GM18507 (cell line): ENCODE data around the gene MTSS2.
A peak's percentile ranks its signal among the peaks of the same experiment; 100 is the strongest.
"Not testable (repeated sequence)": the region's sequence is repeated elsewhere in the genome, so short reads cannot be mapped to it uniquely, and the experiment has no call there.

Experiments used
- DNase-seq: peaks from one replicate; pipeline ENCODE4 v3.0.0; 2011; ENCODE audit warnings: low read depth; ENCODE audit not compliant: insufficient read length; ENCODE audit errors: extremely low spot score
- FAIRE-seq: peaks from 2 replicates; lab custom pipeline; 2011; peaks lifted over from hg19 to GRCh38; lab: Jason Lieb, UNC

MTSS2 gene

DNA sequence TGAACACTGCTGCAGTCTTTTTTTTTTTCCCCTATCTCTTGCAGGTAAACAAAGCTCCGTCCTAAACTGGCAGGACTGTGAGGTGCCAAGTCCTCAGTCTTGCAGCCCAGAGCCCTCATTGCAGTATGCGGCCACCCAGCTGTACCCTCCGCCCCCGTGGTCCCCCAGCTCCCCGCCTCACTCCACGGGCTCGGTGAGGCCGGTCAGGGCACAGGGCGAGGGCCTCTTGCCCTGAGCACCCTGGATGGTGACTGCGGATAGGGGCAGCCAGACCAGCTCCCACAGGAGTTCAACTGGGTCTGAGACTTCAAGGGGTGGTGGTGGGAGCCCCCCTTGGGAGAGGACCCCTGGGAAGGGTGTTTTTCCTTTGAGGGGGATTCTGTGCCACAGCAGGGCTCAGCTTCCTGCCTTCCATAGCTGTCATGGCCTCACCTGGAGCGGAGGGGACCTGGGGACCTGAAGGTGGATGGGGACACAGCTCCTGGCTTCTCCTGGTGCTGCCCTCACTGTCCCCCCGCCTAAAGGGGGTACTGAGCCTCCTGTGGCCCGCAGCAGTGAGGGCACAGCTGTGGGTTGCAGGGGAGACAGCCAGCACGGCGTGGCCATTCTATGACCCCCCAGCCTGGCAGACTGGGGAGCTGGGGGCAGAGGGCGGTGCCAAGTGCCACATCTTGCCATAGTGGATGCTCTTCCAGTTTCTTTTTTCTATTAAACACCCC is 25.7 kb downstream of the MTSS2 start:
- FAIRE-seq = no peak

DNA sequence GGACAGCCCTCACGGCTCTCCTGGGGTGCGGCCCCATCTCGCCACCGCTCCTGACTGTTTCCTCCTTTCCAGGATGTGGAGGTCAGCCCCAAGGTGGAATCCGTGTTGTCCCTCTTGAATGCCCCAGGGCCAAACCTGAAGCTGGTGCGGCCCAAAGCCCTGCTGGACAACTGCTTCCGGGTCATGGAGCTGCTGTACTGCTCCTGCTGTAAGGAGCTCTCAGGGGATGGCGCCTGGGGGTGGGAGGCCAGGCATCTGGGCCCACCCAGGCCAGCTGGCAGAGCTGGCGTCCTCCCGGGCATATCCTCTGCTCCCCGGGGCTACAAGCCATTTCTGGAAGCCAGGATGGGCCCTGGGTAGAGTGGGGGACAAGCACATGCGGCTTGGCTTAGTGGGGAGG is 26.3 kb downstream of the MTSS2 start:
- FAIRE-seq (no peak), DNase-seq (no peak)

More for the DNA sequence above, 25.7 kb downstream of the MTSS2 start:
- no peak for DNase-seq

DNA sequence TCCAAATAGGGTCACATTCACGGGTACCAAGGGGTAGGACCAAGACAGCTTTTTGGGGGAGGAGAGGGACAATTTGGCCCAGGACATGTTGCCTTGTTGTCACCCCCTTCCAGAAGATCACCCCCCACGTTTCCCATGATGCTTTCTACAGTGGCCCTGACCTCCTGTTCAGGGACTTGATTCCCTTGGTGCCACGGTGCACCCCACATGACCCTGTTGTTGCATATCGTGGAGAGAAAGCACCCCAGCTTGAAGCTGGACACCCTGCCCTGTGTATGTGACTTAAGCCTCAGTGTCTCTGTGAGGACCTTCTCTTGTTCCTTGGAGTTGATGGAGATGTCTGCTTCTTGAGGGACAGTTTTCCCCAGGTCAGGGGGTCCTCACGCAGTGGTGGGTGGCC is 26.9 kb downstream of the MTSS2 start:
- no peak for DNase-seq
- FAIRE-seq = no peak

DNA sequence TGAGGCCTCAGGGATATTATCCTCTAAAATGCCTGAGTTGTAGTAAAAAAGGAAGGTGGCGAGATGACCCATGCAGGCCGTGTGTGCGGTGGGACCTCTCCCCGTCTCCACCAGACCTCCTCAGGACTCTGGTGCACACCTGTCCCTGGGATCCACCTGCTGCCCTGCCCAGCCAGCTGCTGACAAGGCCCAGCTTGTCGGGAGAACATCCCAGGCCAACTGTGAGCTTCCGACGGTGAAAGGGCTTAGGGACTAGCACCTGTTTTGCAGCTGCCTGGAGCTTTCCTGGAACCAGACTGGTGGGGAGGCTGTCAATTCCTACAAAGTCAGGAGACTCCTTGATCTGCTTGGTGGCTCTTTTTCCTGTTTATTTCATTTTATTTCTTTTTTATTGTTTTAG is 27.9 kb downstream of the MTSS2 start:
- no peak for FAIRE-seq
- DNase-seq = no peak

DNA sequence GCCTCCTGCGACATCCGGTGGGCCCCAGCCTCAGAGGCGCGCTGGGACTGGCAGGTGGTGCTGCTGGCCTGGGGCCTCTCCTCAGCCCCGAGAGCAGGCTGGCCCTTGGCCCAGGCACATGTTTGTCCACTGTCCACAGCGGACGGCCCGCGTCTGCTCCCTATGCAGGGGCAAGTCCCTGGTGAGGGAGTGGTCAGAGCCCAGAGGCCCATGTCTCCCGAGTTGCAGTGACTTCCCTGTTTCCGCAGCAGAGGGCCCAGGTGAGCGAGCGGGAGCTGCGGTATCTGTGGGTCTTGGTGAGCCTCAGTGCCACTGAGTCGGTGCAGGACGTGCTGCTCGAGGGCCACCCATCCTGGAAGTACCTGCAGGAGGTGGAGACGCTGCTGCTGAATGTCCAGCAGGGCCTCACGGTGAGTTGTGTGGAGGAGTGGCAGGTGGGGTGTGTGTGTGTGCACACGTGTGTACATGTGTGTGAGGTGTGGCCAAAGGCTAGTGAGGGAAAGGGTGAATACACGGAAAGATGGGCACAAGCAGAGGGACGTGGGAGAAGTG is 29.1 kb downstream of the MTSS2 start:
- no peak for DNase-seq
- FAIRE-seq = no peak

DNA sequence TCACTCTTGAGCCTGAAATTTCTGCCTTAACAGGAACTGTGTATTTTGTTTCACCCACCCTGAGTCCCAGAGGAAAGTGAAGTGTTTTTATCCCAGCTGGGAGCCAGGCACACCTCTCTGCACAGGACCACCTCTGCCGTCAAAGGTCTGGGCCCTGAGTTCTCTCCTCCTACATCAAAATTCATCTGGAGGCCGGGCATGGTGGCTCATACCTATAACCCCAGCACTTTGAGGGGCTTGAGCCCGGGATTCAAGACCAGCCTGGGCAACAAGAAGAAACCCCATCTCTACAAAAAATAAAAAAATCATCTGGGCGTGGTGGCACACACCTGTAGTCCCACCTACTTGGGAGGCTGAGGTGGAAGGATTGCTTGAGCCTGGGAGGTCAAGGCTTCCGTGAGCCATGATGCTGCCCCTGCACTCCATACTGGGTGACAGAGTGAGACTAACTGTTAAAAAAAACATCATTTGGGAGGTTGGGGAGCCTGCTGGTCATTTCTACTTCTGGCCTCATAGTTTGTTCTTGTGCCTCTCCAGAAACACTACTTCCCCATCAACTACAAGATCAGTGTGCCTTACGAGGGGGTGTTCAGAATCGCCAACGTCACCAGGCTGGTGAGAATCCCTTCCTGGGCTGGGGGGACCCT is 29.7 kb downstream of the MTSS2 start:
- no peak for DNase-seq

DNA sequence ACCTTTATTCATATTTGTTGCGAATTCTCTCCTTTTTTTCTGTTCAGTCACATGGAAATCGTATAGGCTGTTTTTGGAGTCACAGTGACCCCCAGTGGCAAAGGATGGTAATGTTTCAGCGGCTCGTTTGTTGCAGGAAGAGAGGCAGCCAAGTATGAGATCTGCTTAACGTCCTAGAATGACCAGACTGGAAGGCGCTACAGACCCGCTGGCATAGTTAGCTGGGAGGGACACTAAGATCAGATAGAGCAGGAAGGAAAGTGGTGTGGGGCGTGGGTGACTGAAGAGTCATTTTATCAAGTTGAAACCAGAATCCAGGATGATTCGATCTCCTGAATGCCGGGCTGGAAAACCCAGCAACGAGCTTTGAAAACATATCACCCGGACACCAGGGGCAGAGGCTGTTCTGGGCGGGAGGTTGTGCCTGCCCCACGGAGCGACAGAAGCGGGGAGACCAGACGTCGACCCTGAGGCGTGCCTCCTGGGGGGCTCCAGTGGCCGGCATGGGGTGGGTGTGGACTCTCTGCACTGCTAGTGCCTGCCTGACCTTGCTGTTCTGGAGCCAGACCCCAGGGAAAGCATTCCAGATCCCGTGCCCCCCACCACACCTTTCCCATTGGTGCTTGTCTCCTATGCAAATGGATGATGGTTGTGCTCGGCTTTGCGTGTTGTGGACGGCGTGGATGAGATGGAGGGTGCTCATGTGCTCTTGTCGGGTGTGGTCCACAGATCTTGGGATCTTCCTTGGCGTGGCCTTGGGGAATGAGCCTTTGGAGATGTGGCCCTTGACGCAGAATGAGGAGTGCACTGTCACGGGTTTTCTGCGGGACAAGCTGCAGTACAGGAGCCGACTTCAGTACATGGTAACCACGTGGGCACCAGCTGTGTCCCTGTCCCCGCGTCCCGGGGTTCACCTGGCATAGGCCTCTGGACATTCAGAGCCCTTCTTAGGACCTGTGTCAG is 31.8 kb downstream of the MTSS2 start:
- peak; percentile 48 for DNase-seq
- peak; percentile 97 for FAIRE-seq

More for the DNA sequence above, 29.7 kb downstream of the MTSS2 start:
- no peak for FAIRE-seq

DNA sequence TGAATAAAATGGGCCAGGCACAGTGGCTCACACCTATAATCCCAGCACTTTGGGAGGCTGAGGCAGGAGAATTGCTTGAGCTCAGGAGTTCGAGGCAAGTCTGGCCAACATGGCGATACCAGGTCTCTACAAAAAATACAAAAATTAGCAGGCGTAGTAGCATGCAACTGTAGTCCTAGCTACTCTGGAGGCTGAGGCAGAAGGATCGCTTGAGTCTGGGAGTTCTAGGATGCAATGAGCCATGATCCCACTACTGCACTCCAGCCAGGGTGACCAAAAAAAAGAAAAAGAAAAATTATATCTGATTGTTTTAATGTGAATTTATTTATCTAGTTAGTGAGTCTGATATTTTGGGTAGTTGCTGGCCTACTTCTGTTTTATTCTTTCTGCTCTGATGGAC is 32.4 kb downstream of the MTSS2 start:
- DNase-seq = no peak
- FAIRE-seq = no peak

DNA sequence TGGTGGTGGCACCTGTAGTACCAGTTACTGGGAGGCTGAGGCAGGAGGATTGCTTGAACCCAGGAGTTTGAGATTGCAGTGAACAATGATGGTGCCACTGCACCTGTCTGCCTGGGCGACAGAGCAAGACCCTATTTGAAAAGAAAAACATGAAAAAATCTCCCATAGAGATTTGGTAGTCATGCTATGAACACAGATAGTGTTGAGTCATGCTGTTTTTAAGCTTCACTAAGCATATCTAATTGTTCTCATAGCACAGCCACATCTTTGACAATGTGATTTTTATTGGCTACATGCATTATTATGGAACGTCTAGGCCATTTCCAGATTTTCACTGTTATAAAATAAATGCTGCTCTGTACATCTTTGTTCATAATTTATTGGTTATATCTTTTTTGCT is 33.5 kb downstream of the MTSS2 start:
- DNase-seq = no peak
- FAIRE-seq = no peak

DNA sequence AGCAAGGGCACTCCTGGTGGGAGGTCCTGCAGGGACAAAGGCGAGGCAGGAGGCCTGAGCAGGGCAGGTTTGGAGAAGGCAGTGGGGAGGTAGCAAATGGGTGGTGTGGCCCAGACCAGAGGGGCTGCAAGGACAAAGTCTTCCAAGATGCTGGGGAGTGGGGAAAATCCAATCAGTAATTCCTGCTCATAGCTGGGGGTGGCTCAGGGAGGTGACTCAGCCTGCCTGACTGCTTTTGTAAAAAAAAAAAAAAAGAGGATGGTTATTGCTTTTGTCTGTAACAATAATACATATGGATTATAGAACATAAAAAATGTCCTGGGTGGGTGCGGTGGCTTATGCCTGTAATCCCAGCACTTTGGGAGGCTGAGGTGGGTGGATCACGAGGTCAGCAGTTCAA is 34.3 kb downstream of the MTSS2 start:
- no peak for FAIRE-seq

DNA sequence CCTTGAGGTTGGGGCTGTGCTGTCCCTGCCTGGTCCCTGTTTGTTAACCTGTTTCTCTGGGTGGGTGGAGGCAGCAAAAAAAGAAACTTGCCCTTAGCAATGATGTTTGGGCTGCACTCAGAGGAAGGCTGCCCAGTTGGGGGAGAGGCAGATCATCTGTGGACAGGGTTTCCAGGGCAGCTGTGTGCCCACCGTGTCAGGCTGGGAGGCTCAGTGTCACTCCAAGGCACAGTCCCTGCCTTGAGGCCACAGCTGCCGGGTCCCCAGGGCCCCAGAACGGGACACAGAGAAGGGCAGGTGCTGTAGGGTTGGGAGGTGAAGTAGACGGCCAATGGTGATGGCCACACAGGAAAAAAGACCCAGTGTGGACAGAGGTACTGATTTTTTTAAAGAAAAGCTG is 35.6 kb downstream of the MTSS2 start:
- no peak for DNase-seq

More for the DNA sequence above, 34.3 kb downstream of the MTSS2 start:
- no peak for DNase-seq

DNA sequence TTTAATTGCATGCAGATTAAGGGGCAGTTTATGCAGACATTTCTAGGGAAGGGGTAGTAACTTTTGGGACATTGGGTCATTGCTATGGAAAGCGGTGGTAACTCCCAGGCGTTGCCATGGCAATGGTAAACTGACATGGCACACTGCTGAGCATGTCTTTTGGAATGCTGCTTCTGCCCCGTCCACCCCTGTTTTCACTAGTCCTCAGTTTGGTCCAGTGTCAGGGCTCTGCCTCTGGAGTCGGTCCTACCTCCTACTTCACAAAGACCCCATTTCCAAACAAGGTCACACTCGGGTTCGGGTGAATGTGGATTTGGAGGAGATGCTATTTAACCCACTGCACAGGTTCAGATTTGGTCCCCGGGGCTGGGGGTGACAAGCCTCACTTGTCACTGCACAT is 36.6 kb downstream of the MTSS2 start:
- FAIRE-seq (no peak), DNase-seq (no peak)

More for the DNA sequence above, 35.6 kb downstream of the MTSS2 start:
- no peak for FAIRE-seq

DNA sequence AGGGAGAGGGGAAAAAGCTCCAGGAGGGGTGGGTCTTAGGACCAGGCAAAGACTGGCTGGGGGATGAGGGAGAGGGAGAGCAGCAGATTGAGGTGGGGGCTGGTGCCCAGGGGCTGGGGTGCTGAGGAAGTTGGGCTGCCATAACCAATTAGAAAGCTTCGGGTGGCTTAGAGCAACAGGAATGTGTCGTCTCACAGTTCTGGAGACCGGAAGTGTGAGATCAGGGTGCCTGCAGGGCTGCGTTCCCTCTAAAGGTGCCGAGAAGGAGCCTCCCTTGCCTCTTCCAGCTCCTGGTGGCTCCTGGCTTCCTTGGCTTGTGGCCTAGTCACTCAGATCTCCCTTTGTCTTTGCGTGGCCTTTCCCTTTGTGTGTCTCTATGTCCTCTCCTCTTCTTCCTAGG is 37.2 kb downstream of the MTSS2 start:
- no peak for FAIRE-seq
- no peak for DNase-seq

DNA sequence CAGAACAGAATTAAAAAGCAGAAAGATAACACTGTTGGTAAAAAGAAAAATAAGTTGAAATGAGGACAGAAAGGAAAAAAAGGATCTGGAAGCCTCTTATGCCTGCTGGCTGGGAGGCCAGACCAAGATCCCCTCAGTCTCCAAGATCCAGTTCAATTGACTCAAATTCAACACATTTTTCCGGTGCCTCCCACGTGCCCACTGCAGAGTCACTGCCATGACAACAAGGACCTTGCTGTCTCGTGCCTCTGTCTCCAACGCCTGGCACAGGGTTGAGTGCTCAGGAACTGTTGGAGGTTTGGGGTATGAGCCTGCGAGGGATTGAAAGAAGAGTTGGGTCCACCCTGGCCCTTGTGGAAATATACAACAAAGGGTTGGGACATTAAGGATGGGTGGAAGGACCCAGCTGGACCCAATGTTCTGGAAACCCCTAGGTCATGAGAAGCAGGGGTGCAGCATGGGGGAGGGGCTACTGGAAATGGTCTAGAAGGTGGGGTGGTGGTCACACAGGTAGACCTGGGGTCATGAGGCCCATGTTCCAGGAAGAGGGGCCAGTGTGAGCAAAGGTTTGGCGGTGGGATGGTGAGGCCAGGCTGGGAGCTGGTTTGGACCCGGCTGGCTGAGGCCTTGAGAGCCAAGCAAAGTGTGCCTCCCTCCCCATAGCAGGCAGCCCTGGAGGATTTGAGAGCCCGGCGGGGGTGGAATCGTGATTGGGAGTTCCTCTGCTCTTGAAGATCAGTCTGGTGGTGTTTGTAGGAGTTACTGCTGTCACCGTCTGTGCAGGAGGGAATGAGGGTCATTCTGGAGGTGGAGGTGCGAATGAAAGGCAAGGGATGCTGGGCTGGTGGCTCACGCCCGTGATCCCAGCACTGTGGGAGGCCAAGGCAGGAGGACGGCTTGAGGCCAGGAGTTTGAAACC is 38.2 kb downstream of the MTSS2 start:
- FAIRE-seq (no peak), DNase-seq (no peak)

DNA sequence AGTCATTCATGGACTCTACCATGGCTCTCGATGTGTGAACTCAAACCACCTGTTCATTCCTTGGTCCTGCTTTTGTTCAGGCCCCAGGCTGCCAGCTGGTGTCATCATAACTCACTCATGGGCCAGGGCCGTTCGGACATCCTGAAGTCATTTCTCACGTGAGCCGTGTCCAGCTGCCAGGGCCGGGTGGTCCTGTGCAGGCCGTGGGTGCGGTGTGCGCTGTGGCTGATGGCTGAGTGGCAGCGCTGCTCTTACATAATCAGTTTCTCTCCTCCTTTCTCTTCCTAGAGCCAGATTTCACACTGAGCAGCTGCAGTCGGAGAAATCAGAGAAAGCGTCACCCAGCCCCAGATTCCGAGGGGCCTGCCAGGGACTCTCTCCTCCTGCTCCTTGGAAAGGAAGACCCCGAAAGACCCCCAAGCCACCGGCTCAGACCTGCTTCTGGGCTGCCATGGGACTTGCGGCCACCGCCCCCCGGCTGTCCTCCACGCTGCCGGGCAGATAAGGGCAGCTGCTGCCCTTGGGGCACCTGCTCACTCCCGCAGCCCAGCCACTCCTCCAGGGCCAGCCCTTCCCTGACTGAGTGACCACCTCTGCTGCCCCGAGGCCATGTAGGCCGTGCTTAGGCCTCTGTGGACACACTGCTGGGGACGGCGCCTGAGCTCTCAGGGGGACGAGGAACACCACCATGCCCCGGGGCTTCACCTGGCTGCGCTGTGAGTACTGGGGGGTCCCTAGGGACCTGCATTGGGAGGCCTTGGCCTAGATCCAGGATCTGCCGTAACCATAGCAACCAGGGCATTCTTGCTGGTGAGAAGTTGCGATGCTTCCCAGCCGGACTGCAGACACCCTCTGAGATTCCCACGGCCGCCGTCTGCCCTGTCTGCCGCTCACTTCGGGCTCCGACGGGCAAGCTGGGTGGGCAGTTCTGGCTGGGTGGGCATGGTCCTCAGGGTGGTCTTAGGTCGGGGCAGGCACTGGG is 39.3 kb downstream of the MTSS2 start, which contains the start of gene IL34:
IL34 (plus strand) TSS at position 300 of the 982 bp plus-strand sequence; CDS start at position 689, 389 bp downstream.
- DNase-seq (no peak), FAIRE-seq (no peak)

DNA sequence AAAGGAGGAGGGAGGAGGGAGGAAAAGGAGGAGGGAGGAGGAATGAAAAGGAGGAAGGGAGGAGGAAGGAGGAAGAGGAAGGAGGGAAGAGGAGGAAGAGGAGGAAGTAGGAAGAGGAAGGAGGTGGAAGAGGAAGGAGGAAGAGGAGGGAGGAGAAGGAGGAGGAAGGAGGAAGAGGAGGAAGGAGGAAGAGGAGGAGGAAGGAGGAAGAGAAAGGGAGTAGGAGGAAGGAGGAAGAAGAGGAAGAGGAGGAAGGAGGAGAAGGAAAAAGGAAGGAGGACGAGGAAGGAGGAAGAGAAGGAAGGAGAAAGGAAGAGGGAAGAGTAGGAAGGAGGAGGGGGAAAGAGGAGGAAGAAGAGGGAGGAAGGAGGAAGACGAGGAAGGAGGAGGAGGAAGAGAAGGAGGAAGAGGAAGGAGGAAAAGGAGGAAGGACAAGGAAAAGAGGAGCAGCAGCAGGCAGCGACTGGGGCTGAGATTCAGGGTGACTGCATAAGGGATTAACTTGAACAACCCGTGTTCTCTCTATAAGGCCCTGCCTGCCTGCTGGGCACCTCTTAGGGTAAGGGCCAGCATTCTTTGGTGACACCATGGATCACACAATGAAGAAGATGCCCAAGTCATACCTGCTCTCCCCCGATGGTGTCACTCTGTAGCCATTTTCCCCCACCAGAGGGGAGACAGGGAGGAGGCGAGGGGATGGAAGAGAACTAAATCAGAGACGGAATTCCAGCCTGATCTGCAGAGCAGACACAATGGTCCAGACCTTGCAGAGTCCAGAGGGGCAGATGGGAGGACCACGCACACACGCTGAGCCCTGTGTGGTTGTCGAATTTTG is 40.9 kb downstream of the MTSS2 start:
- DNase-seq (no peak), FAIRE-seq (no peak)

DNA sequence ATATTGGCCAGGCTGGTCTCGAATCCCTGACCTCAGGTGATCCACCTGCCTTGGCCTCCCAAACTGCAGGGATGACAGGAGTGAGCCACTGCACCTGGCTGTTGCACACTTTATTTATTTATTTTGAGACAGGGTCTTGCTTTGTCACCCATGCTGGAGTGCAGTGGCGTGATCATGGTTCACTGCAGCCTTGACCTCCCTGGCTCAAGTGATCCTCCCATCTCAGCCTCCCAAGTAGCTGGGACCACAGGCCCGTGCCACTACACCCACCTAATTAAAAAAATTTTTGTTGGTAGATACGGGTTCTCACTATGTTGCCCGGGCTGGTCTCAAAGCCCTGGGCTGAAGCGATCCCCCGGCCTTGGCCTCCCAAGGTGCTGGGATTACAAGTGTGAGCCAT is 42.6 kb downstream of the MTSS2 start:
- not testable (repeated sequence) for DNase-seq, FAIRE-seq
